Epithelial cell of esophagus (primary cell): Measurements from ENCODE around the gene ELMO1.

Experiments
- DNase-seq: peaks from one replicate; pipeline ENCODE4 v3.0.0; 2010; ENCODE audit warnings: low read depth
- H3K4me3 ChIP-seq: 2 replicates; pipeline ENCODE4 v1.5.1; 2011; ENCODE audit warnings: mild to moderate bottlenecking, low read length, control low read depth
- CTCF ChIP-seq: IDR thresholded peaks from 2 replicates; pipeline ENCODE4 v1.5.1; 2011; ENCODE audit warnings: low read depth, mild to moderate bottlenecking, low read length, control low read depth, inconsistent platforms; ENCODE audit not compliant: insufficient read depth; ENCODE audit errors: missing control alignments

ELMO1 gene

GRCh38 chr7:36840904-36841303 lies 607.8 kb downstream of the ELMO1 start:
- no peak for TF ChIP-seq CTCF
- DNase-seq = no peak
- no peak overlapping the region for H3K4me3 ChIP-seq

- no peak overlapping the region for H3K4me3 ChIP-seq
- TF ChIP-seq CTCF = no peak
- no peak for DNase-seq
Observed at GRCh38 chr7:36838616-36839225, 609.9 kb downstream of the ELMO1 start.

GRCh38 chr7:36831049-36831448 lies 617.6 kb downstream of the ELMO1 start:
- TF ChIP-seq CTCF = no peak
- DNase-seq = no peak

GRCh38 chr7:36827726-36828703 lies 620.6 kb downstream of the ELMO1 start:
- H3K4me3 ChIP-seq = no peak overlapping the region
- no peak for TF ChIP-seq CTCF
- DNase-seq = peak; percentile 82

More at GRCh38 chr7:36831049-36831448, 617.6 kb downstream of the ELMO1 start:
- no peak overlapping the region for H3K4me3 ChIP-seq

- H3K4me3 ChIP-seq = no peak overlapping the region
- TF ChIP-seq CTCF = no peak
- DNase-seq = no peak
Observed at GRCh38 chr7:36825501-36825900, 623.2 kb downstream of the ELMO1 start.

GRCh38 chr7:36823353-36823752 lies 625.3 kb downstream of the ELMO1 start:
- no peak for DNase-seq
- no peak for TF ChIP-seq CTCF
- no peak overlapping the region for H3K4me3 ChIP-seq
